HG02642 (cell line): ENCODE results near the gene ADAMTS18.
"Not testable (repeated sequence)": the region's sequence is repeated elsewhere in the genome, so short reads cannot be mapped to it uniquely, and the experiment has no call there.

Experiments
- ATAC-seq: cut with Tn5 transposase; IDR thresholded peaks from one replicate; pipeline ENCODE4 v1.9.1; 2021; ENCODE audit warnings: mild to moderate bottlenecking; ENCODE audit not compliant: unreplicated experiment, poor library complexity

Gene ADAMTS18

GRCh38 chr16:77434530-77435271 is at the start of gene ADAMTS18:
Gene ADAMTS18, minus strand, starts transcription at chr16:77435034. Its CDS starts 339 bp downstream, at chr16:77434695.
- no peak for ATAC-seq

- no peak for ATAC-seq
Observed at GRCh38 chr16:77480681-77481315, 46.0 kb upstream of the ADAMTS18 start.

- no peak for ATAC-seq
Observed at GRCh38 chr16:77472262-77472661, 37.4 kb upstream of the ADAMTS18 start.

- ATAC-seq: no peak
Observed at GRCh38 chr16:77470851-77471250, 36.0 kb upstream of the ADAMTS18 start.

DNA sequence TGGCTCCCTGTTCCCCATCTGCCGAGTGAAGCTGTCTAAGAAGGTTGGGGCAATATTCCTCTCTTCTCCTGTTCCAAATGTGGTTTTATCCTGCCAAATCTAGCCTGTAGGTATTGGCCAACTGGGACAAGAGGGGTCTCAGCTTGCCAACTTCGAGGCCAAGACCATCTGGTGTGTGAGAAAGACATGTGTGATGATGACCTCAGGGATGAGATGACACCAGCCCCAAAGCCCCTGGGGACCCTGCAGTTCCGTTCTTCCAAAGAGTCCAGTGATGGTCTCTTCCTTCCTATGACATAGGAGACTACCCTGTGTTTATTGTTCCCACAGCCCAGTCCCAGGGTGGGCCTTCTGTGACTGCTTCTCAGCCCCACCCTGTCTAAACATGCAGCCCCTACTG is 34.8 kb upstream of the ADAMTS18 start:
- no peak for ATAC-seq

DNA sequence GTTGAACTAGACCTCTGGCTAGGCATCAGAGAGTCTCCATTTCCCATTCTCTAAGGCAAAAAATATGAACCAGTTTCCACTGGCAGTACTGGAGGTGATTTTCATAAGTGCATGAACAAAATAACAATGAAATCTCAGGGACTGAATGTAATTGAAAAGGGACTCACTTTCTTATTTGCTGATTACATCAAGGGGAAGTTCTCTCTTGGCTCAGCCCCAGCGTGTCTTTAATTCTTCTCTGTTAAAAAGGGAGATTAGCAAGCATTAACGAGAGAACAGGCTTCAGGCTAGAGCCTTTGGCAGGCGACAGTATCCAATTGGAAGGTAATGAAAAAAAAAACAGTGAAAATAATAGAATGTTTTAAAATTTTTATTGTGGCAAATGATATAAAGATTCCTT is 34.0 kb upstream of the ADAMTS18 start:
- no peak for ATAC-seq

DNA sequence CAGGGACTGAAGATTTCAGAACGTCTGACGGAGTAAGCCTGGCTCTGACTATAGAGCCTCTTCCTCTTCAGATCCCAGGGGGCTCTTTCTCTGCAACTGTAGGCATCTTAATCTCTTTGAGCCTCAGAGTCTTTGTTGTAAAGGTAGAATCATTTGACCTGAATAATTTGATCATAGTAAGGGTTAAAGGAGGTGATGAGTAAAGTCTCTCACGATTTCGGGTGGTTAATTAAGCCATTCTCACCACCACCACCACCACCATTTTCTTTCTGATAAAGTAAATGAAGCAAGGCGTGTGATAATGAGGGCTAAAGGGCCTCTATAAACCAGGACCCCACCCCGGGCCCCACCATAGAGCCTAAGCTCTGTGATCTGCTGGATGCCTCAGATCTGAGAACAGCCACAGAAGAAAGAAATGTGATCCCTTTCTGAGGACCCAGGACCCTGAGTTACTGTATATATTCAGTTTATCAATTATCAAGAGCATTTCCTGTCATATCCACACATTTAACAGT is 33.0 kb upstream of the ADAMTS18 start:
- ATAC-seq: no peak

GRCh38 chr16:77463659-77464058 is 28.8 kb upstream of the ADAMTS18 start:
- not testable (repeated sequence) for ATAC-seq

- ATAC-seq: no peak
Observed at GRCh38 chr16:77462894-77463293, 28.1 kb upstream of the ADAMTS18 start.

- no peak for ATAC-seq
Observed at GRCh38 chr16:77459534-77460254, 24.9 kb upstream of the ADAMTS18 start.

DNA sequence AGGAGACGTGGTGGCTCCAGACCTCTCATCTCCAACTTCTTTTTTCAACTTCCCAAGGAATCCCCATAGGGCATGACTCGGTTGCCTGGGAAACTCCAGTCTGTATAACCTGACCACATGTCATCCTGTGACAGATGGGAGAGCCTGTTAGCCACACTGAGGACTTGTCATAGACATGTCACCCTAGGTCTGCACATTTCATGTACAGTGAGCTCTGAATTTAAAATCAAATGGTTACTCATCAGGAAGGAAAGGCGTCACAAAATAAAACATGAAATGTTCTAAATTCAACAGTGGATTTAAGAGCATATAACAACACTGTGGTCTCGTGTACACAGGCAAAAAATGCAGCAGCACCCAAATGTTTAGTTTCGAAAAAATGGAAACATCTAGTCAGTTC is 22.2 kb upstream of the ADAMTS18 start:
- ATAC-seq: no peak

DNA sequence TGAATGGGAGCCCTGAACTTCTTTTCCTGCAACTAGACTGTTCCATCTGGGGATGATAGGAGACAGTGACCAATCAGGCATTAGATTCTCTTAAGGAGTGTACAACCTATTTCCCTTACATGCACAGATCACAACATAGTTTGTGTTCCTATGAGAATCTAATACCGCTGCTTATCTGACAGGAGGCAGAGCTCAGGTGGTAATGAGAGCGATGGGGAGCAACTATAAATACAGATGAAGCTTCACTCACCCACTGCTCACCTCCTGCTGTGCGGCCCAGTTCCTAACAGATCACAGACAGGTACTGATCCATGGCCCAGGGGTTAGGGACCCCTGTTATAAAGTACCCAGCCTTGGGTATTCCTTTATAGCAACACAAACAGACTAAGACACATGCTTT is 17.4 kb upstream of the ADAMTS18 start:
- no peak for ATAC-seq

- no peak for ATAC-seq
Observed at GRCh38 chr16:77450790-77451487, 16.1 kb upstream of the ADAMTS18 start.

- no peak for ATAC-seq
Observed at GRCh38 chr16:77449208-77449607, 14.4 kb upstream of the ADAMTS18 start.

GRCh38 chr16:77445324-77445723 is 10.5 kb upstream of the ADAMTS18 start:
- ATAC-seq: no peak

- no peak for ATAC-seq
Observed at GRCh38 chr16:77444147-77444460, 9.3 kb upstream of the ADAMTS18 start.

GRCh38 chr16:77443357-77444146 is 8.7 kb upstream of the ADAMTS18 start:
- ATAC-seq: no peak

DNA sequence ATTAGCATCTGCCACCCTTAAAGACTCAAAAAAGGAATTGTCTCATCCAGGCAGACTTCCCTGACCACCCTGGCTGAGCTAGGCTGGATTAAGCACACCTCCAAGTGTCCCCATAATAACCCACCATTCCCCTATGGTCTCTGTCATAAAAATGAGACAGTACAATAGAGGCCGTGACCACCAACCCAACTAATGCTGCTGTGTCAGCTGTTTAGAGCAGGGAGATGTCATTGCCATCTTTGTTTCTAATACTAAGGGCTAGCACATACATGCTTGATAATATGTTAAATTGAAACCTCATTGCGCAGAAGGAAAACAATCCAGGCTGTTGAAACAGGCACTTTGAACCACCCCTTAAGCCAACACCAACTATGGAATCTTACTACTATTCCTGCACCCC is 7.2 kb upstream of the ADAMTS18 start:
- no peak for ATAC-seq

- no peak for ATAC-seq
Observed at GRCh38 chr16:77439106-77439505, 4.3 kb upstream of the ADAMTS18 start.

DNA sequence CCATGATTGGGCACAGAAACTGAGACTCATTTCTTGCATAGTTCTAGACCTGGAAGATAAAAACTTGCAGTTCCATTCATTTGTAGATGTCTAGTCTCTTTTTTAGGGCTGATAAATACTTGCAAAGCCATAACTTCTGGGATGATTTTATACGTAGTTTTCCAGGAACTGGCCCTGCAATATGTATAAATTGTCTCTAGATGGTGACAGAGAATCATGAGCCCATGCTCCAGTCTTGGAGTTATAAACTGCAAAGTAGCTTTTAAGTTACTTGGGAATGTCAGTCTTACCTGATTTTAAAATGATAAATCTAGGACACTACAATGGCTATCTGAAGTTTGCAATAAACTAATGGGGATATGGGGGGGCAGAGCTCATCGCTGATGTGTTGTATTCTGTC is 3.0 kb upstream of the ADAMTS18 start:
- ATAC-seq: no peak
